ENCODE data around the gene HOXD12.

Gene HOXD12

GRCh38 chr2:176093898-176094249 is 5.7 kb upstream of the HOXD12 start:
- no peak for DNase-seq

DNA sequence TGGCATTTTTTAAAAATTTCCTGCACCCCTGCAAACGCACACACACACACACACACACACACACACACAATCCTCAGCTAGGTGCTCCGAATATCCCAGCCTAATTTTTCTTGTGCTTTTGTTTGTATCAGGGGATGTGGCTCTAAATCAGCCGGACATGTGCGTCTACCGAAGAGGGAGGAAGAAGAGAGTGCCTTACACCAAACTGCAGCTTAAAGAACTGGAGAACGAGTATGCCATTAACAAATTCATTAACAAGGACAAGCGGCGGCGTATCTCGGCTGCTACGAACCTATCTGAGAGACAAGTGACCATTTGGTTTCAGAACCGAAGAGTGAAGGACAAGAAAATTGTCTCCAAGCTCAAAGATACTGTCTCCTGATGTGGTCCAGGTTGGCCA is 5.2 kb upstream of the HOXD12 start:
- no peak for DNase-seq

- no peak for DNase-seq
Measured at GRCh38 chr2:176095421-176095820, 4.2 kb upstream of the HOXD12 start.

DNA sequence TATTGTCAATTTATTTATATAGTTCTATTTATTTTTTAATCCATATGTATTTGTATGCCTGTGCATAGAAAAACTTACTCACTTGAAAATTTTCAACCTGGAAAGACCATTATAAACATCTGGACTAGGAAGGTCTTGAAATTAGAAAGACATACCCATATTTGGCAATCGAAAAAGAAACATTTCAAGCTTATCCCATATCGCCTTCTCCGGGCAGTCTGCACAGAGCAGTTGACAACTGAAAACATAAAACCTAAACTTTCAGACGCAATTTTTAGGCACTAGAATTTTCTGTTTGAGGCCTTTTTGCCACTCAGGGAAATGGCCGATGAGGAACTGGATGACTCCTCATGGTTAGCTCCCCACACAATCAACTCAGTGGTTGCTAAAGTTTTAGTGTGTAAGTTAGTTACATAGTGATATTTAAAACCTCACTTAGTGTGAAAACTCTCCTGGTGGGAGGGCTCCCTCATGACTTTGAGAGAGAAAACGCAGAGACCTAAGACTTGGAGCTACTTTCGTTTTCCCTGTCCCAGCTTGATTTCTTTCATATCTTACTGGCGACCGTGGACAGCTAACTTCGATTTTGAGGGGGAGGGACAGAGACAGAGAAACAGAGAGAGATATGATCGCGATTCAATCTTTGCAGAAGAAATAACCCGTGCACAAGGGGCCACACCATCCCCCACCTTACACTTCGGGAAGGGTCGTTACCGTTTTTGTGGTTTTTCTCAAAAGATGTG is 3.2 kb upstream of the HOXD12 start:
- DNase-seq = no peak

DNA sequence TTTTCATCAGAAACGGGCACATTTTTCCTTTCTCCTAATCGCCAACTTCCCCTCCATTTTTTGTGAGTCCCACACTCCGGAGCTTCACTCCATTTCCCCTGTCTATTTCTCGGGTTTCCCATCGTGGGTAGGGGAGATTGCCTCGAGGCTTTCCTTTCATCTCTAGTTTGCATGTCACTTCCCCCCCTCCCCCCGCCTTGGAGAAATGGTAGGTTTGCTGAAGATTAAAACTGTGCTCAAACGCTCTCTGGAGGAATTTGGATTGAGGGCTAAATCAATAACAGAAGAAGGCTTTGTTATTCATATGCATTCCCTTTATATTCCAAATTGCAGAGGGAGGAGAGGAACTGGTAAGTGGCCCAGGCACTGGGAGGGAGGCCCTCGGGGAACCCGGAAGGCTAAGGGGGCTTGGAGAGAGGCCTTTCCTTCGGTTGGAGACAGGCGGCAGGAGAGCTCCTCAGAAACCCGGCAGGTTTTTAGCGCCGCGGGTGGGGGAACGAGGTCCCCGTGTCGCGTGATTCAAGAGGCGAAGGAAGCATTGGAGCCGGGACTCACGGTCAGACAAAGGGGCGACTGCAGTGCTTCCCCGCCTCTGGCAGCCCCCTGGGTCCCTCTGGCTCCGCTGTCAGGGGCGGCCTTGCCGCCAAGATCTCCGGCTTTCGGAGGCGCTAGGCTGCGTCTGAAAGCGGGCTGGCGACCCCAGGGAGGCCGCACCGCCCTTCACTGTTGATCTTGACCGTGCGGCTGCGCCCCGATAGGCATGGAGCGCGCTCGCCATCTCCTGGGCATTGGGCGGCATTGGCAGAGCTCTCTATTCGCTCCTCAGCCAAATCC is 2.4 kb upstream of the HOXD12 start:
- DNase-seq = peak; percentile 85

DNA sequence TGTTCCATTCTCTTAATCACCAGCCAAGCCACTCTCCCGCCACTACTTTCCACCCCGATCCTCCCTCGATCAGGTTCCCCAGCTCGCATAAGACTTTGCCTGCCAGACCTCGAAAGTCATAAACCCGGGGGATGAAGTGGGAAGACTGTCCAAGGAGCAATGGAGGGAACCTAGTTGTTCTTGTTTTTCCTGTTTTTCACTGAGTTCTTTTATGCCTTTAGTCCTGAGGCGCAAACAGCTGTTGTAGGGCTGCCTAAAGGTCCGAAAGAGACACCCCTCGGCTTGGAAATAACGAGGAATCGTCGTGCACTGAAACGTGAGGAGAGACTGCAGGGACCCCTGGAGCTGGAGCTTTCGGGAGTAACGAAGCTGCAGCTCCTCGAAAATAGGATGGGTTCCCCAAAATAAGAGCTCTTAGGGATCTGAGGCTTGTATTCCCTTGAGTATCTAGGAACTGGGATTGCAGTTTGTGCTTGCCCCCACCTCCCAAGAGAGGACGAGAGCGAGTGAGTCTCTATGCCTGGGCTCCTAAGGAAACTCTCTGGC is 1.7 kb upstream of the HOXD12 start:
- no peak for DNase-seq

GRCh38 chr2:176098366-176099158 is 1.0 kb upstream of the HOXD12 start:
- DNase-seq = no peak

DNA sequence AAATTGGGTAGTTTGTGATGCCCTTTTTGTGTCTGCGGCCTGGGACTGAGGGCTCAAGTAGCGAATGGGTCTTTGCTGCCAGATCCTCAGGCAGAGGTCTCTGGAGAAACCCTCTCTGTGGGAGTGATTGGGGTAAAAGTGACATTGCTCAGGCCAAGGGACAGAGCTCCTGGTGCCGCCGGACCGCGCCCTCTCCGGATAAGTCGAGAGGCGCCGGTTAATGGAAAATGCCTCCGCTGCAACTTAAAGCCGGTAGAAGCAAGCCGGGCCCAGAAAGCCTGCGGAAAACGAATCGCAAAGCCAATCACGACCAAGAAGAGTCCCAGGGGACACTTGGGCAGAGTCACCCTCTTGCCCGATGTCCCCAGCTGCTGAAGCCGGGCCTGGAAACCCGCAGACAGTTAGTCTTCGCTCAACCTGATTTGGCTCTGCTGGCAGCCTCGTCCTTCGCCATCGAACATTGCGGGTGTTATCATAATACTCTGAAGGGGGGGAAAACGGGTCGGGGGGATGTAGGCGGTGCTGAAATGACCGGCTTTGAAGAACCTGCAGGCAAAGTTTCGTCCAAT is 352 bp upstream of the HOXD12 start:
- peak; percentile 52 for DNase-seq

- DNase-seq = peak; percentile 52
Measured at GRCh38 chr2:176100547-176101140, 1.0 kb downstream of the HOXD12 start.

- no peak for DNase-seq
Measured at GRCh38 chr2:176101216-176101830, 1.7 kb downstream of the HOXD12 start.

- DNase-seq = no peak
Measured at GRCh38 chr2:176101842-176102241, 2.2 kb downstream of the HOXD12 start.

- DNase-seq = no peak
Measured at GRCh38 chr2:176102309-176102866, 2.8 kb downstream of the HOXD12 start.

- no peak for DNase-seq
Measured at GRCh38 chr2:176103194-176103593, 3.6 kb downstream of the HOXD12 start.

- no peak for DNase-seq
Measured at GRCh38 chr2:176103742-176104315, 4.2 kb downstream of the HOXD12 start.

DNA sequence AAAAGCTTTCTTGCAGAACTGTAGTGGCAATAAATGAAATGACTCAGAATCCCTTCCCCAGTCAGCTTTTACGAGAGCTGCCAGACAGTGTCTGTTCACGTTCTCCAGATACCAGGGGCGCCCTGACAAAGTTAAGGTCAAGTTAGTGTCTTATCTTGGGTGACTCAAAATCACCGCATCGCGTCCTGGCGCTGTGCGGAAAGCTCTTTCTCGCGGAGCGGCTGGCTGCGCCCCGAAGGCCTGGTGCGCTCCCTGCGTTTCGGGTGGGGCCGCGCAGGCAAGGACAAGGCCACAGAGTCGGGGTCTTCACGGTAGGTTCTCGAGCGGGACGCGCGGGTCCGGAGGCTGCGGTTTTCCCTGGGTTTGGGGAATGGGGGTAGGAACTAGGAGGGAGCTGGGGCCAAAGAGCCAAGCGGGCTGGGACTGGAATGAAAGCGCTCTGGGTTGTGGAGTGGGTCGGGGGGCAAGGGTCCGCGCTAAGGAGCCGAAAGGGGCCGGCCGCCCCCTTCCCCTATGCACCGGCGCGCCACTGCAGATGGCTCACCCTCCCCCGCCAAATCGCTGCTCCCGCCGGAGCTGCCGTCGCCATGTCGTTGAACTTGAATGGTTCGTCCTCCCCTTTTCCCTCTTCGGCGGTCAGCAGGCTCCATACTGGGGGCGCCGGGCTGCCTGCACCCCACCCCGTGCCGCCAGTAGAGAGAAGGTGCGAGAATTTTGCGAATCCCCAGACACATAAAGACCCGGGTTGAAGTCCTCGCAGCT is 4.9 kb downstream of the HOXD12 start:
- no peak for DNase-seq

DNA sequence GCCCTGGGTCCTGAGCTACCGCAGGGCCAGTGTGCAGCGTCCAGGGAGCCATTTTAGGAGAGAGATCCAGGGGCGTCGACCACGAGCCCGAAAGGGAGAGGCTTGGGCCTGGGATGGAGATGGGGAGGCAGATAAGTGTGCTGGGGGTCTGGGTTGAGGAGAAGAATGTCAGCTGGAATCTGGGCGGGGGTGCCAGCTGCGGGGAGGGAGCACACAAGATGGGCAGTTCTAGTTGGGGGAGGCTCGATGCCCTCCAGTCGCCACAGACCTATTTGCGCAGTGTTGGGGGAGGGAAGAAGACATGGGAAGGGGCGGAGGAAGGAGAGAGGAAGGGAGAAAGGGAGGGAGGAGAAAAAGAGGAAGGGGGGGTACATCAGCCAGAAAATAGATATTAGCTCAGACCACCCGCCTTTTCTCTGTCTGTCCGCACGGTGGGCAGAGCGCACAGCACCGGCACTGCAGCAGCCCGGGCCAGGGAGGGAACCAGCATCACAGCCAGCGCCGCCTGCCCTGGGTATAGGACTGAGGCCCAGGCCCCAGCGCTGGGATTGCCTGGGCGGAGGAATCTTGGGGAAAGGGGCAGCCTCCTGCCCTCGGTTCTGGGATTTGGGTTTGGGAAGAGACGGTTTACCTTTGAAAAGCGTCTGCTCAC is 5.6 kb downstream of the HOXD12 start:
- no peak for DNase-seq

GRCh38 chr2:176105730-176106580 is 6.4 kb downstream of the HOXD12 start:
- no peak for DNase-seq

GRCh38 chr2:176106581-176107539 is 7.3 kb downstream of the HOXD12 start, which contains the start of gene HOXD11:
Gene HOXD11, plus strand, starts transcription at chr2:176107280. Its CDS starts 76 bp downstream, at chr2:176107356.
- DNase-seq = no peak
